Endothelial cell of umbilical vein (primary cell): ENCODE data around the gene WBP1L. TPM values are rescaled to one million over a fixed set of nuclear protein-coding genes. Genes with fewer than 3 reads are reported as not detected.

ENCODE experiments used
- BruUV-seq: library from RNA; stranded (reverse); fragments of 400-500 nt; replicated peaks from 2 replicates; lab custom pipeline; 2021; lab: Mats Ljungman, UMichigan
- CTCF ChIA-PET: fragments of 300-600, 350-600 bp; sonication (Branson Sonifier 250); formaldehyde crosslinking; loops from one replicate; lab custom pipeline; 2021; ENCODE audit warnings: antibody characterized with exemption, inconsistent platforms; lab: Charles Lee
- POLR2A ChIA-PET: fragments of 300-600, 350-600 bp; sonication (Branson Sonifier 250); formaldehyde crosslinking; loops from one replicate; lab custom pipeline; 2021; ENCODE audit warnings: antibody characterized with exemption, inconsistent platforms; lab: Charles Lee
- DNase-seq: peaks from one replicate; pipeline ENCODE4 v3.0.0-alpha.2; 2011; ENCODE audit warnings: low read depth, low spot score
- FAIRE-seq: peaks from 2 replicates; lab custom pipeline; 2011; peaks lifted over from hg19 to GRCh38; lab: Jason Lieb, UNC
- H2AFZ ChIP-seq: 2 replicates; pipeline ENCODE4 v1.6.0; 2012; ENCODE audit warnings: low read depth, low read length, control low read depth, inconsistent platforms
- H3K27ac ChIP-seq: 2 replicates; pipeline ENCODE4 v1.5.1; 2011; ENCODE audit warnings: low read depth, mild to moderate bottlenecking, control low read depth, low read length, moderate library complexity; ENCODE audit not compliant: insufficient read depth
- H3K27me3 ChIP-seq, 2 experiments: 2 replicates each; pipeline versions ENCODE4 v1.6.0 to v1.6.1; 2011; ENCODE audit warnings: low read length in 2 of 2, mixed read lengths in 1 of 2; ENCODE audit not compliant: control insufficient read depth in 2 of 2, insufficient read depth in 2 of 2
- H3K36me3 ChIP-seq, 2 experiments: 2 replicates in 1 of 2; 3 replicates in 1 of 2; pipeline ENCODE4 v1.5.1; 2011; ENCODE audit warnings: low read length in 2 of 2, mild to moderate bottlenecking in 1 of 2, moderate library complexity in 1 of 2; ENCODE audit not compliant: control insufficient read depth in 2 of 2, insufficient read depth in 2 of 2; ENCODE audit errors: extremely low read depth in 1 of 2
- H3K4me1 ChIP-seq: 3 replicates; pipeline ENCODE4 v1.5.1; 2011; ENCODE audit warnings: mild to moderate bottlenecking, low read length; ENCODE audit not compliant: control insufficient read depth, insufficient read depth; ENCODE audit errors: extremely low read depth
- H3K4me2 ChIP-seq: 2 replicates; pipeline ENCODE4 v1.6.1; 2011; ENCODE audit warnings: low read length, control low read depth, mixed read lengths; ENCODE audit not compliant: insufficient read depth
- H3K4me3 ChIP-seq, 3 experiments: fragments of 200-600 bp in 1 of 3; sonication (generic), shearing (Covaris generic) in 1 of 3; replicated peaks in 1 of 3; 2 replicates each; pipeline ENCODE4 v1.5.1; 2011 to 2016; ENCODE audit warnings: control low read depth in 3 of 3, low read length in 3 of 3, mild to moderate bottlenecking in 2 of 3, inconsistent platforms in 1 of 3, low read depth in 1 of 3, moderate library complexity in 1 of 3; ENCODE audit not compliant: insufficient read depth in 1 of 3
- H3K79me2 ChIP-seq: 2 replicates; pipeline ENCODE4 v1.6.0; 2012; ENCODE audit warnings: low read length, inconsistent platforms; ENCODE audit not compliant: control insufficient read depth, insufficient read depth
- H3K9ac ChIP-seq: replicated peaks from 2 replicates; pipeline ENCODE3; 2011; ENCODE audit warnings: low read length, control low read depth; ENCODE audit not compliant: insufficient read depth; ENCODE audit errors: extremely low read depth
- H3K9me1 ChIP-seq: replicated peaks from 3 replicates; pipeline ENCODE4 v1.6.0; 2011; ENCODE audit warnings: mild to moderate bottlenecking, low read length; ENCODE audit not compliant: control insufficient read depth, insufficient read depth; ENCODE audit errors: extremely low read depth
- H3K9me3 ChIP-seq: replicated peaks from 2 replicates; pipeline ENCODE4 v1.5.1; 2012; ENCODE audit warnings: low read length, inconsistent platforms; ENCODE audit not compliant: control insufficient read depth, insufficient read depth
- H4K20me1 ChIP-seq: replicated peaks from 2 replicates; pipeline ENCODE3; 2011; ENCODE audit warnings: mild to moderate bottlenecking, low read length; ENCODE audit not compliant: control insufficient read depth, insufficient read depth; ENCODE audit errors: extremely low read depth
- CTCF ChIP-seq, 2 donors: IDR thresholded peaks; 1 replicate in 1 of 2; 2 replicates in 1 of 2; pipeline ENCODE4 v1.5.1; 2011; ENCODE audit warnings: low read length in 2 of 2, mild to moderate bottlenecking in 2 of 2, moderate library complexity in 2 of 2, control low read depth in 1 of 2, inconsistent platforms in 1 of 2, low read depth in 1 of 2; ENCODE audit not compliant: insufficient read depth in 1 of 2; ENCODE audit errors: extremely low read depth in 1 of 2
- EZH2 ChIP-seq: IDR thresholded peaks from 2 replicates; pipeline ENCODE4 v1.6.1; 2012; ENCODE audit warnings: borderline replicate concordance, low read depth, mild to moderate bottlenecking, moderate library complexity, low read length, inconsistent platforms; ENCODE audit not compliant: severe bottlenecking
- FOS ChIP-seq: IDR thresholded peaks from 2 replicates; pipeline ENCODE4 v1.6.1; 2011; ENCODE audit warnings: mild to moderate bottlenecking, low read length, moderate library complexity, borderline replicate concordance; ENCODE audit not compliant: insufficient read depth
- GATA2 ChIP-seq: IDR thresholded peaks from 2 replicates; pipeline ENCODE4 v1.7.0; 2011; ENCODE audit warnings: low read depth, mild to moderate bottlenecking, moderate library complexity, mixed read lengths, low read length; ENCODE audit not compliant: insufficient read length, insufficient read depth
- JUN ChIP-seq: IDR thresholded peaks from 2 replicates; pipeline ENCODE4 v1.6.1; 2011; ENCODE audit warnings: borderline replicate concordance, low read depth; ENCODE audit not compliant: insufficient read length, insufficient read depth
- MYC ChIP-seq: IDR thresholded peaks from one replicate; pipeline ENCODE4 v1.6.1; 2011; ENCODE audit warnings: mild to moderate bottlenecking, low read depth, low read length
- POLR2A ChIP-seq: IDR thresholded peaks from 2 replicates; pipeline ENCODE4 v1.6.1; 2012; ENCODE audit warnings: low read depth, mild to moderate bottlenecking, control low read depth, low read length
- POLR2AphosphoS5 ChIP-seq: IDR thresholded peaks from 2 replicates; pipeline ENCODE4 v1.6.1; 2012; ENCODE audit warnings: low read depth, mild to moderate bottlenecking, control low read depth, low read length, moderate library complexity; ENCODE audit not compliant: insufficient read depth
- dilution Hi-C: fragments of 300-500 bp; cut with MboI; formaldehyde crosslinking; loops from one replicate; pipeline ENCODE4 v1.15.0; 2019; ENCODE audit warnings: low sequenced_read_pairs; ENCODE audit not compliant: extremely low pct_ligation_motif_present
- intact Hi-C: fragments of 100-400 bp; cut with micrococcal nuclease; formaldehyde crosslinking; loops from one replicate; pipeline ENCODE4 v1.10.0; 2022
- polyA plus RNA-seq, 4 experiments: library from polyadenylated mRNA; depleted of rRNA in 3 of 4; stranded (reverse) in 3 of 4; unstranded in 1 of 4; fragments of >200 nt; gene quantifications; 2 replicates each; pipeline versions ENCODE4 v1.2.1 to v1.2.3, GENCODE V29; 2011 to 2012; ENCODE audit warnings: missing spikeins in 1 of 4
- total RNA-seq: library from RNA; stranded (reverse); gene quantifications from 2 replicates; pipeline ENCODE4 v1.2.3, GENCODE V29; 2021
- TF ChIP-seq, protein P1 (sequence below): IDR thresholded peaks from 2 replicates; pipeline ENCODE4 v1.6.1; 2011; ENCODE audit not compliant: insufficient read depth, insufficient read length

The WBP1L gene
- total and polyA plus RNA-seq, 2 donors (not counting 3 experiments of a cell fraction or from before 2014, with no cell fraction given) = 46.0 to 70.3 TPM

- no peak overlapping the region for H3K27ac ChIP-seq
- TF ChIP-seq FOS = no peak
- TF ChIP-seq POLR2AphosphoS5 = no peak
- no peak for TF ChIP-seq MYC
- TF ChIP-seq, protein P1, sequence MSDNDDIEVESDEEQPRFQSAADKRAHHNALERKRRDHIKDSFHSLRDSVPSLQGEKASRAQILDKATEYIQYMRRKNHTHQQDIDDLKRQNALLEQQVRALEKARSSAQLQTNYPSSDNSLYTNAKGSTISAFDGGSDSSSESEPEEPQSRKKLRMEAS = no peak
- TF ChIP-seq EZH2 = no peak
- no peak for TF ChIP-seq GATA2
- no peak for TF ChIP-seq CTCF (IDR thresholded peaks at IDR 0.05; ENCODE audit: extremely low read depth in 1 of 2, insufficient read depth in 1 of 2, low read depth in 1 of 2, low read length in 2 of 2)
- no peak for TF ChIP-seq JUN
- no peak for TF ChIP-seq POLR2A
- no peaks in the 10 kb centered on the region for H4K20me1 ChIP-seq
- H3K4me2 ChIP-seq = no peak overlapping the region
- H3K9me3 ChIP-seq = no peaks in the 10 kb centered on the region
- FAIRE-seq = no peak
- ChIA-PET POLR2A (no interaction called here), CTCF (interaction anchor here (0.6 to 3.1 kb wide), 5 partner anchors 9 to 181 kb away, joined by 3 to 15 read pairs (median 3); no protein-coding TSS in a partner anchor)
- H2AFZ ChIP-seq = no peak overlapping the region
- no peaks in the 10 kb centered on the region for H3K27me3 ChIP-seq
- H3K4me1 ChIP-seq = peaks cover 8% of the 10 kb centered on the region
- H3K9ac ChIP-seq = no peak overlapping the region
- H3K36me3 ChIP-seq = no peaks in the 10 kb centered on the region
- no peak overlapping the region for H3K4me3 ChIP-seq
- intact Hi-C loops = no loop called here
- DNase-seq = no peak
- dilution Hi-C loops = no loop called here
- H3K9me1 ChIP-seq = no peaks in the 10 kb centered on the region
- no TSS peak for BruUV-seq
- peaks cover 3% of the 10 kb centered on the region for H3K79me2 ChIP-seq
Measured at GRCh38 chr10:102720337-102720736, 23.4 kb upstream of the WBP1L start.
